ENCODE measurements around the gene NR6A1.

The NR6A1 gene

DNA sequence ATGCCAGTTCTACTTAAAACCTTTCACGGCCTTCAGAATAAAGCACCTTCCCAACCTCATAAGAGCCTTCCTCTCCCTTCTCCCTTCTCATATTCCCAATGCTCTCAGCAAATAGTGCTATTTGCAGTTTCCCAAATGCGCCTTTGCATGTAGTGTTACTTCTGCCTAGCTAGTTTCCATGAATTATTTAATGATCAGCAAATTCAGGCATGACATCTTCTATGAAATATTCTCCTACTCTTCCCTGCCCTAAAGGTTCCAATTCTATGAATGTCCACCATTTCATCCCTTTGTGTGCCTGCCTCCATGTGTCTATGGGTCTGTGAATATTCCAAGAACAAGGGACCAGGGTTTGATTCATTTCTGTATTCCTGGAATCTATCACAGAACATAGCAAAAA is 165.1 kb downstream of the NR6A1 start:
- DNase-seq: no peak

DNA sequence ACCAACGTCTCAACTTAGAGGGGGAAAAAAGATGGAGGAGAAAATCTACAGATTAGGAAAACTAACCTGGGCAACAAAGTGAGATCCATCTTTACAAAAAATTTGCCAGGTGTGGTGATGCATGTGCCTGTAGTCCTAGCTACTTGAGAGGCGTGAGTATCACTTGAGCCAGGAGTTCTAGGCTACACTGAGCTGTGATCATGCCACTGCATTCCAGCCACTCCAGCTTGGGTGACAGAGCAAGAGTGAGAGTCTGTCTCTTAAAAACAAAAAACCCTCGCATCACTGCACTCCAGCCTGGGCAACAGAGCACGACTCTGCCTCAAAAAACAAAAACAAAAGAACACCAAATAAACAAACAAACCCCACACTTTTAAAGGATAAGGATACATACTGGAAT is 165.9 kb downstream of the NR6A1 start:
- DNase-seq: no peak

DNA sequence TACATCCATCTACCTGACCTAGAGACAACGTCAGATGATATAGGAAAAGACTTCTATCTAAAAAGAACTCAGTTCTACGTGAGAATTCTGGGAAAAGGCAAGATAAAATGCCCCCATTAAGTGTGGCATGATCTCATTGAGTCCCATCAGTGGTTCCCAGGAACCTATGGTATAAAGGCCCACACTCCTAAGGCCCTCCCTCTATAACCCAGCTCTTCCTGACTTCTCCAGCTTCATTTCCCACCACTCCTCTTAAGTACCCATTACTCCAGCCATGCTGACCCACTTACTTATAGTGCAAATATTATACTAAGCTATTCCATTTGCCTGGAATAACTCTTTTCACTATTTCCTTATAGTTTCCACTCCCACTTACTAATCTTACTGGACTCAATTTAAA is 168.5 kb downstream of the NR6A1 start:
- DNase-seq: no peak

DNA sequence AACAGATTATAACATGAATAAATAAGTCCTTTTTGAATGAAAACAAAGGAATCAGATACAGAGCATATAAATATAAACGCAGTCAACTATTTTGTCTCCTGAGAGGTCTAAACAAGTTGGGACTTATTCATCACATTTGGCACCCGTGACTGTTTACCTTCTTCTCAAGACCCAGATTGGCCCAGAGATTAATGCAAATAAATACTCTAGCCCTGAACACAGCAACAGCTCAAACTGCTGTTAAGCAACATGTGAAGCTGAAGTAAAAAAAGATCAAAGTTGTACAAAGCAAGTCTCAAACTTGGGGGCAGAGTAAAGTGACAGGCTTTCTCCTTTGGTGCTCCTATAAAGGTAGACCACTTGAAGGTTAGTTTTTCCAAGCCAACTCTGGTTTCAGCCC is 168.9 kb downstream of the NR6A1 start:
- no peak for DNase-seq

DNA sequence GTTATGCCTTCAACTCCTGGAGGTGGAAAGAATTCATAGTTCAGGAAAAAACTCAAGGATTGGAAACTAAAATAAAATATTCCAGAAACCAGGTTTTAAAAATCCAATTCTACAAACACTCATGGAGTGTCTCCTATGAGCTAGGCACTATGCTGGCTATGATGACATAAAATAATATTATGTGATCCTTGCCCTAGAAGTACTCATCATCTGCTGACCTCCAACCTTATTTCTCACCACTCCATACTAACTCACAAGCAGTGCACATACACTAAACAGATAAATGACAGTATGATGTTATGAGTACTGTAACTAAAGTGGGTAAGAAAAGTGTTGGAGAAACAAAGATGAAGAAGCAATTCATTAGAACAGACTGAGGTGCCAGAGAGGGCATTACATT is 170.7 kb downstream of the NR6A1 start:
- peak in 1 of 4 experiments; percentile 10 for DNase-seq

DNA sequence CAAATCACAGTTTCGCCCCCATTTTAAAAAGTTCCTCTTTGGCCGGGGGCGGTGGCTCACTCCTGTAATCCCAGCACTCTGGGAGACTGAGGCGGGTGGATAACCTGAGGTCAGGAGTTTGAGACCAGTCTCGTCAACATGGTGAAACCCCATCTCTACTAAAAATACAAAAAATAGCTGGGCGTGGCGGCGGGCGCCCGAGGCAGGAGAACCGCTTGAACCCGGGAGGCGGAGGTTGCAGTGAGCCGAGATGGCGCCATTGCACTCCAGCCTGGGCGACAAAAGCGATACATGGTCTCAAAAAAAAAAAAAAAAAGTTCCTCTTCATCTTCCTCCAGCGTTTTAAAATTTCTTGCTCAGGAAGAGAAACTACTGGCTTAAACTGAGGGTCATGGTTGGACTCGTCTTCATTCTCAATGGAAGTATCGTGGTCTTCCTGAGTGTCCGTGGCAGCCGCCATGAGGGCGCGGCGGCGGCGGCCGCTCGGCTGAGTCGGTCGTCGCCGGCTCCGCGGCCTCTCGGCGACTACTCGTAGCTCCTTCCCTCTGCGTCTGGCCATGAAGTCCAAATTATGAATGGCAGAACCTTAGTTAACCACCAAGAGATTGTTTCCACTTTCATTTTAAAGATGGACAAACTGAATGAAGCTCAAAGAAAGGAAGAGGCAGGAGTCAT is 171.9 kb downstream of the NR6A1 start:
- DNase-seq: no peak

DNA sequence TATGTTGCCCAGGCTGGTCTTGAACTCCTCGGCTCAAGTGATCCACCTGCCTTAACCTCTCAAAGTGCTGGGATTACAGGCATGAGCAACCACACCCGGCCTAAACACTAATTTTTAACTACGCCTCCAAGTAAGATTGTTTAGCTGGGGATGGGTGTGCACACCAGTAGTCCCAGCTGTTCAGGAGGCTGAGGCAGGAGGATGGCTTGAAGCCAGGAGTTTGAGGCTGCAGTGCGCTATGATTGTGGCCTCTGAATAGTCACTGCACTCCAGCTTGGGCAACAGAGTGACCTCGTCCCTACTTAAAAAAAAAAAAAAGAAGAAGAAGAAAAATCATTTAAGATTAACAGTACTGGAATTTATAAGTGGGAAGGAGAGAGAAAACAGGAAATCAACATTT is 173.1 kb downstream of the NR6A1 start:
- peak in 3 of 4 experiments; percentile 10 to 26 (median 22) for DNase-seq

DNA sequence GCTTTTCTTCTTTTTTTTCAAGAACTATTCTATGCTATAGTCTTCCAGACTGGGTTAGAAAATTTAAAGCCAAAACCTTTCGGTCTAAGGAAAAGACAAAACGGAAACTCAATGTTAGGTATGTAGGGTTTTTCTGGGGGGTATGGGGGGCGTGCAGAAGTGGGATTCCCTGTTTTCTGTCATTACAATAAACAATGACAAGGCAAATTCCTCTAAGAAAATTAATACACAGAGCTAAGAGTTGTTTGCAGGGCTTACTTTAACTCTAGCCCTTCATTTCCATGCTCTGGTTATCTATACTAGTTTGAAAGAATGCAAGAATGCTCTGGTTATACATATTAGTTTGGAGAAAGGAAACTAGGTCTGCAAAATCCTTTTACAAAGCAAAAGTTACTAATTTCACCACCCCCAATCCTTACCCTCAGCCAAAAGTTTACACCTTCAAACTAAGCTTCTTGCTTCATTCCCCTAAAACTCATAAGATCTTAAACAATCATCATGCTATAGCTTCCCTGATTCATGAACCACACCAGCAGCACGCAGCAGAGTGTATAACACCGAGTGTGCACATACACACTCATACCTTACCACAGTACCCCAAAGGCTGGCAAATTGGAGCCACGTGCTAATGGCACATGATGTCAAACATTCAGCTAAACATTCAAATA is 174.8 kb downstream of the NR6A1 start:
- no peak for DNase-seq

DNA sequence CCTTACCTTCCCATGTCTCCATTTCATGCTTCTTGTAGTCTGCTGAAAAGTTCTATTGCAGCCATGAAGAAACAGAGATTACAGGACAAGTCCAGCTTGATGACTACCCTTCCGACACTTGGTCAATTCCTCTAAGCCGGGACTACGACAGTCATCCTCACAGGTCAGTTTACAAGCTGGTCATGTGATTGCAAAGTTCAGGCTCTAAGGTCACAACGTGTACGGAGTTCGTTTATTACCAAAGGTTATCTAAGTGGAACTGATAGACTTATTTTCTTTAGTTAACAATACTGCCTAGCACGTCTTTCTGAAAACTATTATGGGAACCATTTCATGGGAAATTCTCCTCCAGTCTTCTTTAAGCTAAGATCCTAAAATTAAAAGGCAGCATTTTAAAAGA is 175.4 kb downstream of the NR6A1 start:
- no peak for DNase-seq

DNA sequence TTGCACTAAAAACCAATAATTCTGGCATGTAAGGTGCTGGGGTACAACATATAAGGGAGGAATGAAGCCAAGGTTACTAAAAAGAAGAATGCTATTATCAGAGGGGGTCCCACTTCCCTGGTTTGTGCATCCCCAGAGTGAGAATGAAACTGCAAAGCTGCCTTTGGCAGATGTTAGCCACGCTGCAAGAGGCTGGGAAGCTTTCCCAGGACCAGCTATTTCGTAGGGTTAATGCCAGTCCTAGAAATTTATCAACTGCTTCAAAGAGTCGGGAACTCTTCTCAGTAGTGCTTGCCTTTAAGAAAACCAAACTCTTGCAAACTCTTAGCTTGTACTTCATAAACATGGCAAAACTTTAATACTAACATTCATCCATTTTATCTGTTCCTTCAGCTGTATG is 176.4 kb downstream of the NR6A1 start:
- DNase-seq: no peak

DNA sequence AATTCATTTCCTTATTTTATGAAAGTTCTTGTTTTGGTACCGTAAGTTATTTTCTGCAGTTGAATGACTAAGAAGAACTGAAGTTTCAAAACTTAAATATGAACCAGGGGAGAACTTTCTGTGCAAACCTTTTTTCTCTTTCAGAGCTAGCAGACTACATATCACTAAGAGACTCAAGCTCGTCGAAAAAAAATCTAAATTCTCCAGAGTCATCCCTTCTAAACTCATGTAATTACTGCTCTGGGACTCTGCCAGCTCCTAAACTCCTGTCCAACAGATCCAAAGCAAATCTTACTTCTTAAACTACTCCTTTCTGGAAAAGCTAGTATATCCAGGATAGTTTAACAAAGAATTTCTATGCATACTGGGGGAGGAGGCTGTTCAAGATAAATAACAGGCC is 176.9 kb downstream of the NR6A1 start:
- DNase-seq: no peak

DNA sequence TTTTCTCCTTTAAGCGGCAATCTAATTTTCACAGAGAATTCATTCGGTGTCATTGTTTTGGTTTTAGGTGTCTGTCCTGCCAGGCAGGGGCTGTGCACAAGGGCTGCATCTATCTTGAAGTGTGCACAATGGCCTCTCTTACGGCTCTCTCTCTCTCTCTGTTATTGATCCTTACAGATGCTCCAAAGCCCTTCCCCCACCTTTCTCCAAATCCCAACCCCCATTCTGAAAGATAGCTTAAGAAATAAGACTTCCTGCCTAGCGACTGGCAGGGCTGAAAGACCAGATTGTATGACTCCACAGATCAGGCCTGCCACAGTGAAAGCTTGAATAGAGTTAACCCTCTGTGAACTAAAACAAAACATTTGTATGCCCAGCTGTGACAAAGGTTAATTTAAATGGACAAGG is 177.5 kb downstream of the NR6A1 start:
- no peak for DNase-seq

DNA sequence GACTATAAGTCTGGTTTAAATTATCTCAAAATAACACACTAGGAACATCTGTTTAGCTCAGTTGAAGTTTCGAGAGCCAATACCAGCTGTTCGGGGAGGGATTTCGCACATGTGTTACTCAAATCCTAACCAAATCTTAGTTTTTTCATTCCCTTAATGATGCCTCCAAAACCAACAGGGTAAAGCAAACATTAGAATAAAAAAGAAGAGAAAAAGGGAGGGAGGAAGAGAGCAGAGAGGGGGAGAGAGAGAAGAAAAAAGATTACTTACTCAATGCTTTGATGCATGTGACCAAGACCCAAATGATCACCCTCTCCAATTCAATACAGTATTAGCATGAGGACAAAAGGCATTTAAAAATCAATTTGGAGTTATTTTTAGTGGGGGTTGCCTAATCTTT is 177.9 kb downstream of the NR6A1 start:
- DNase-seq: no peak

DNA sequence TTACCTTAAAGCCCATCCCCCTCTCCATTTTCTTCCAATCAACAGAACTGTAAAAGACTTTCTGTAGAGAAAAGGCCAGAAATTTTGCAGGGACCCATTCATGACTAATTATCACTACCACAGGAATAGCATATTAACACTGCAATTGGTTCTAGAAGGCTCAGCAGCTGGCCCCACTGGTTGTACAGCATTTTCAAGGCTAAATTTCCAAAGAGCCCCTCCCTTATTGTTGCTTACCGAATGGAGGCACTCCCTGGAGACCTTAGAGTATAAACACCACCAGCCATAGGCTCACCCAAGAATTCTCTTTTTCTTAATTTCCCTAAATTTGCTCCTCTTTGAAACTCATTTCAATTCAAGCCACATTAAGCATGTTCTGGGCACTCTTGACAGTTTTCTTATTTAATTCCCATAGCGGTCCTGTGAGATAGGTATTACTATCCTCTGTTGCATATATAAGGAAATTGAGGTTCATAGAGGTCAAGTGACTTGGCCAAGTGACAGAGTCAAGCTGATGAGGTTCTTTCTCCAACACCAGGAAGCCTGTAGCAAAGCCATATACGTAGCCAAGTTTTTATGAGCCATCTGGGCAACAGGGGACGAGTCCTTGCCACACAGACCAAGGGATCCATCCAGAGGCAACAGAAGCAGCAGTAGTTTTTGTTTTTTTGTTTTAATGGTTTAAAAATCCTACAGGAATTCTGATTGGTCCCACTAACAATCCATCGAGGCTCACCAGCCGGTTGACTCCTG is 180.0 kb downstream of the NR6A1 start:
- no peak for DNase-seq

DNA sequence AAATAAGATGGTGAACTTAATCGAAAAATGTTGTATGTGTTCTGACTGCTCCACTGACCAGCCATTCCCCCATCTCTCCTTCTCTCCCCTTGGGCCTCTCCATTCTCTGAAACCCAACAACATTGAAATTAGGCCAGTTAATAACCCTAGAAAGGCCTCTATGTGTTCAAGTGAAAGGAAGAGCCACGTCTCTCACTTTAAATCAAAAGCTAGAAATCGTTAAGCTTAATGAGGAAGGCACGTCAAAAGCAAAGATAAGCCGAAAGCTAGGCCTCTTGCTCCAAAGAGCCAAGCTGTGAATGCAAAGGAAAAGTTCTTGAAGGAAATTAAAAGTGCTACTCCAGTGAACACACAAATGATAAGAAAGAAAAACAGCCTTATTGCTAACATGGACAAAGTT is 186.5 kb downstream of the NR6A1 start:
- no peak for DNase-seq

DNA sequence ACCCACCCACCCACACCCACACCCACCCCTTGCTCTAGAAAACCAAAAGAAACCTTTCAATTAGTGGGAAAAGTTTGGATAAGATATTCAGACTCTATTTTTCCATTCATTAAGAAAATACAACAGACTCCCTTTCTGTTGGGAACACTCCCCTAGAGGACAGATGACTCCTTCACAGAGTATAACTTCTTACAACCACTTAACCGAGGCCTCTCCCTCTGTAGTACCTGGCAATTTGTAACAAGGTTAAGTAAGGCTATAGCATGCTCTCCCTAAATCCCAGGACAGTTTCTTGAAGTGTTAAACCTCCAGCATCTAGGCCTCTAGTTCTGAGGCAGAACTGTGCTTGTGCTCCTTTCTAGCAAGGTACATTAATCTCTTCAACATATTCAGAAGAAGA is 188.0 kb downstream of the NR6A1 start:
- no peak for DNase-seq

DNA sequence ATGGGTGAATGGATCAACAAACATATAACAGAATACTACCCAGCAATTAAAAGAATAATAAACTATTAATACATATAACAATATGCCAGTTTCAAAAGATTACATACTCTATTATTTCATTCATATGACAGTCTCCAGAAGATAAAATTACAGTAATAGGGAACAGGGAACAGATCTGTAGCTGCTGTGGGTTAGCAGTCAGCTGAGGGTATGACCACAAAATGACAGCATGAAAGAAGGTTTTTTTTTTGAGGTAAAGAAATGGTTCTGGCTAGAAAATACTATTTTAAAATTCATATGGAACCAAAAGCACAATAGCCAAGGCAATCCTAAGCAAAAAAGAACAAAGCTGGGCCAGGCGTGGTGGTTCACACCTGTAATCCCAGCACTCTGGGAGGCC is 190.9 kb downstream of the NR6A1 start:
- DNase-seq: peak in 3 of 4 experiments; percentile 27 to 54 (median 47)

DNA sequence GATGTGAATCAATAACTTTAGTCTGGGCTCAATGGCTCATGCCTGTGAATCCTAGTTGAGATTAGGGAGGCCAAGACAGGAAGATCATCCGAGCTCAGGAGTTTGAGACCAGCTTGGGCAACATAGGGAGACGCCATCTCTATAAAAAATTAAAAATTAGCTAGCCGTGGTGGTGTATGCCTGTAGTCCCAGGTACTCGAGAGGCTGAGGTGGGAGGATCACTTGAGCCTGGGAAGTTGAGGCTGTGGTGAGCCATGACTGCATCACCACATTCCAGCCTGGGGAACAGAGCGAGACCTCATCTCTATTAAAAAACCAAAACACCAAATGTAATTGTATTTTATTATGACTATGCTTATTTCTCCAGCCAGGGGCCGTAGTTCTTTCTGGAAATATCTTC is 194.4 kb downstream of the NR6A1 start:
- DNase-seq: no peak

DNA sequence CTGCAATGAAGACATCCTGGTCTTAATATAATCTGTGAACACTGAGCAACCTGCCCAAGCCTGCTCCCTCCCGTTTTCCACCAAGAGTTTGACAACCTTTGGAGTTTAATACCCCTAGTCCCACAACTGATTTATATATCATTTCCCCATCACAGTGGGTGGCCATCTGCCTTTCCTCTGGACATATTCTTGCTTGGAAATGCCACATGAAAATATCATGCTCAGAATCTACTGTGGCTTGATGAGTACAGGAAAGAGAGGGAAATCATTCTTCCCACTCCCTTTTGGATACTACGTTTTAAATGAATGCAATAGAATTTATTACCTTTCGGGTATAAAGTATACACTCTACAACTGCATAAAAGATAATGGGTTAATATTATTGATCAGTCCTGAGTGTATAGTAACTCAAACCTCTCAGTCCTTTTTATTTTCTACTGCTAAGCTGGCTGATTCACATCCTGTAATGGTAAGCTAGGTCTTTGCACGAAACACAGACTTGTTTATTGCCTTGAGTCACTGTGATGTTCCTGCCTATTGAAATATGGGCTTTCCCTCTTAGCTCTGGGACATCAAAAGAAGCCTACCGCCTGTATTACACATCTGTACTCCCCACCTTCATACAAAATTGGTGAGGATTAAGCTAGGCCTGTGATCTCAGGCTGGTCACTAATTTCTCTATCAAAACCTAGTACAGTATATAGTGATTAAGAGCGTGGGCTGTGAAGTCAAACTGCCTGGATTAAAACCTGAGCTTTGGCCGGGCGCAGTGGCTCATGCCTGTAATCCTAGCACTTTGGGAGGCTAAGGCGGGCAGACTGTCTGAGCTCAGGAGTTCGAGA is 196.4 kb downstream of the NR6A1 start:
- DNase-seq: no peak

DNA sequence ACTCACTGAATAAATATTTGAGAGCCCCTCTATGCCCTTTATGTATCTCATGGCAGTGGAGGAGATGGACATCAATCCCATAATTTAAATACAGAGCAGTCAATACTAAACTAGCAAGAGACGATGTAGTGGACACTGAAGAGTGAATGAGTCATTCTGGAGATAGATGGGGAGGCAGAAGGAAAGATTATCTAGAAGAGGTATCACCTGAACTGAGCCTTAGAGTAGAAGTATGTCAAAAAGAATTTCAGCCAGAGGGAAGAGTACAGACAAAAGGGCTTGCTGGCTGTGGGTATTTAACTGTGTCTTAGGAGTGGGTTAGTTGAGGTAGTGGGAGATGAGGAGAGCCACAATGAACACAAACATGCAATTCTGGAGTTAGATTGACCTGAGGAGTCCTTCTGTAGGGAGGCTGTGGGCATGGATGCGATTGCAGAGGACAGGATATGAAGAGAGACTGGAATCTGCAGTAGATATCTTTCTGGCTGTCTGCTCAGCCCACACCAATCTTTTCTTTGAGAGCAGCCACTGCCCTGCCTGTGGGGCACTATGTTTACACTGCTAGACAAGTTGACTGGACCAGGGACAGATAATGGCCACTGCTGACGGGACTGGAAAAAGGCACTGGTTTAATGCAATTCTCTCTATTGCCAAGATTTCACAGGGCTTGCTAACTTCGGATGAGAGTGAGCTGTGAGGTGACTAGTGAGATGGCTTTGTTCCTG is 200.0 kb downstream of the NR6A1 start:
- DNase-seq: no peak

DNA sequence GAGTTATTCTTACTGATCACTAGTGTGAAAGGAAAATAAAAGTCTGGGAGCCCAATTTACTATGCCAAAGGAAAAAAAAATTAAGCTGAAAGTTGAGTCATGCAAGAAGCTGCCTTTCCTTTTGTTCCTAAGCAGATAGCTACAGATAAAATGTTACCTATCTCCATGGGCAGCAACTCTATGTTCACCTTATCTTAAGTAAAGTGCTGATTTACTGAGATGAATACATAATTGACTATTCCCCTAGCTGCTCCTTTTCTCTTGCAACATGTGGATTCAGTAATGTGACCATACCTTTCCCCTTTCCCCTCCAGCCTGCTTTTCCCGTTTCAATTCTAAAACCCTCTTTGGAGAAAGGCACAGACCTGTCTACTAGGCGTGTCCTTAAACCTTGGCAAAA is 201.2 kb downstream of the NR6A1 start:
- no peak for DNase-seq

DNA sequence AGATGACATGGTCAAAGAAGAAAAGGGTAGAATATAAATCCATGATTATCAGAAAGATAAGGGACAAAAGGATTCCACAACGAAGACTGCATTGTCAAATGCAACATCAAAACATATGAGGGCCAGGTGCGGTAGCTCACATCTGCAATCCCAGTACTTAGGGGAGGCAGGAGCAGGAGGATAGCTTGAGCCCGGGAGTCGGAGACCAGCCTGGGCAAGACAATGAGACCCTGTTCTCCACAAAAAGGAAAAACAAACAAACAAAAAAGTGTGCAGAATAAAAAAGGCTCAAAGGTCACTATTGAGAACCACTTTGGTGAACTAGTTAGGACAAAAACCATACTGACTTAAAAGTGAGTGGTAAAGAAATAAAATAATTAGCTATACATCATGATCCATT is 203.7 kb downstream of the NR6A1 start:
- DNase-seq: no peak

Data from suppressor macrophage (primary cell).